MM.1S (cell line): ENCODE data around the gene NOS1.

Experiments used
- EZH2 ChIP-seq: fragments of 300-600 bp; sonication (generic); optimal IDR thresholded peaks from 2 replicates; pipeline ENCODE3; 2017; ENCODE audit warnings: low read depth, mild to moderate bottlenecking, antibody characterized with exemption, low read length, mixed read lengths
- EZH2phosphoT487 ChIP-seq: fragments of 300-600 bp; sonication (generic); IDR thresholded peaks from 2 replicates; pipeline ENCODE4 v1.6.1; 2018; ENCODE audit warnings: antibody characterized with exemption, low read length
- TF ChIP-seq, protein P1 (sequence below): fragments of 300-600 bp; sonication (generic); IDR thresholded peaks from 2 replicates; pipeline ENCODE4 v1.5.1; 2016; ENCODE audit warnings: antibody characterized with exemption, low read length, mixed read lengths

DNA sequence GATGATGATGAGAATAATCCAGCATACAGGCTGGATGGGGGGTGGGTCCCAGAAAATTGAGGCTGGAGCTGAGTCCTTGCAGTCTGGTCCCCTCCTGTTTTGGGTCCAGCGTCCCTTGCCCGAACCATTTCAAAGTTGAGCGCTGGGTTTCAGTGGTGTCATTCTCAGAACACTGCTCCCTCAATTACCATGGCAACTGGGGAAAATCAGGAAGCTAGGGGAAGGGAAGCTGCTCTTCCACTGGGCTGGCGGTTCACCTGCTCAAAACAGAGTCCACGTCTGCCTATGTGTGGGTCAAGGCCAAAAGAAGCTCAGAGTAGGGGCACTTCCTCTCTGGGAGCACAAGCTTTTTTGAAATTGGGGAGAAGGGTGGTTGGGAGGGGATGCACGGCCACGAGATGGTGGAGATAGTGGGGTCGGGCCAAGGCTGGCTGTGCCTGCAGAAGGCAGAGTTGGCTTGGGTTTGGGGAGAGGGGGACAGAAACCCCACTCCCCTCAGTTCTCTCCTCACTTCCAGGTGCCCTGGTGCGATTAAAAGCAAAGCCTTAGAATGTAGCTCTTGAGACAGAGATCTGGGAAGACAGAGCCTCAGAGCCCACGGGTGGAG lies 1.7 kb upstream of the NOS1 start:
- TF ChIP-seq, protein P1, sequence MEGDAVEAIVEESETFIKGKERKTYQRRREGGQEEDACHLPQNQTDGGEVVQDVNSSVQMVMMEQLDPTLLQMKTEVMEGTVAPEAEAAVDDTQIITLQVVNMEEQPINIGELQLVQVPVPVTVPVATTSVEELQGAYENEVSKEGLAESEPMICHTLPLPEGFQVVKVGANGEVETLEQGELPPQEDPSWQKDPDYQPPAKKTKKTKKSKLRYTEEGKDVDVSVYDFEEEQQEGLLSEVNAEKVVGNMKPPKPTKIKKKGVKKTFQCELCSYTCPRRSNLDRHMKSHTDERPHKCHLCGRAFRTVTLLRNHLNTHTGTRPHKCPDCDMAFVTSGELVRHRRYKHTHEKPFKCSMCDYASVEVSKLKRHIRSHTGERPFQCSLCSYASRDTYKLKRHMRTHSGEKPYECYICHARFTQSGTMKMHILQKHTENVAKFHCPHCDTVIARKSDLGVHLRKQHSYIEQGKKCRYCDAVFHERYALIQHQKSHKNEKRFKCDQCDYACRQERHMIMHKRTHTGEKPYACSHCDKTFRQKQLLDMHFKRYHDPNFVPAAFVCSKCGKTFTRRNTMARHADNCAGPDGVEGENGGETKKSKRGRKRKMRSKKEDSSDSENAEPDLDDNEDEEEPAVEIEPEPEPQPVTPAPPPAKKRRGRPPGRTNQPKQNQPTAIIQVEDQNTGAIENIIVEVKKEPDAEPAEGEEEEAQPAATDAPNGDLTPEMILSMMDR: no peak
- TF ChIP-seq EZH2 (no peak), EZH2phosphoT487 (no peak)
